HG02798 (cell line): ENCODE data around the gene STRBP.

Experiments used
- ATAC-seq: cut with Tn5 transposase; IDR thresholded peaks from one replicate; pipeline ENCODE4 v1.9.1; 2021; ENCODE audit warnings: mild to moderate bottlenecking; ENCODE audit not compliant: unreplicated experiment, poor library complexity

Gene STRBP

GRCh38 chr9:123074628-123075027, 193.8 kb downstream of the STRBP start:
- no peak for ATAC-seq

- no peak for ATAC-seq
Observed at GRCh38 chr9:123073991-123074422, 194.4 kb downstream of the STRBP start.

- ATAC-seq: no peak
Observed at GRCh38 chr9:123073441-123073840, 194.9 kb downstream of the STRBP start.

GRCh38 chr9:123072407-123072995, 195.9 kb downstream of the STRBP start:
- ATAC-seq: no peak
